Activated CD8-positive, alpha-beta memory T cell treated with anti-CD3 and anti-CD28 coated beads, Interleukin-2, amount 50 U/mL, for 24 hours (primary cell): Measurements from ENCODE around the gene SERINC2.

Experiments used
- DNase-seq: peaks from one replicate; pipeline ENCODE4 v3.0.0-alpha.2; 2020; ENCODE audit errors: extremely low read depth

The SERINC2 gene

GRCh38 chr1:31433396-31433930 is 20.4 kb downstream of the SERINC2 start:
- DNase-seq = no peak

- no peak for DNase-seq
These were observed 21.3 kb downstream of the SERINC2 start for GRCh38 chr1:31434101-31434871.

GRCh38 chr1:31434979-31435378 is 22.0 kb downstream of the SERINC2 start:
- DNase-seq = no peak

- DNase-seq = no peak
These were observed 22.7 kb downstream of the SERINC2 start for GRCh38 chr1:31435471-31436409.

DNA sequence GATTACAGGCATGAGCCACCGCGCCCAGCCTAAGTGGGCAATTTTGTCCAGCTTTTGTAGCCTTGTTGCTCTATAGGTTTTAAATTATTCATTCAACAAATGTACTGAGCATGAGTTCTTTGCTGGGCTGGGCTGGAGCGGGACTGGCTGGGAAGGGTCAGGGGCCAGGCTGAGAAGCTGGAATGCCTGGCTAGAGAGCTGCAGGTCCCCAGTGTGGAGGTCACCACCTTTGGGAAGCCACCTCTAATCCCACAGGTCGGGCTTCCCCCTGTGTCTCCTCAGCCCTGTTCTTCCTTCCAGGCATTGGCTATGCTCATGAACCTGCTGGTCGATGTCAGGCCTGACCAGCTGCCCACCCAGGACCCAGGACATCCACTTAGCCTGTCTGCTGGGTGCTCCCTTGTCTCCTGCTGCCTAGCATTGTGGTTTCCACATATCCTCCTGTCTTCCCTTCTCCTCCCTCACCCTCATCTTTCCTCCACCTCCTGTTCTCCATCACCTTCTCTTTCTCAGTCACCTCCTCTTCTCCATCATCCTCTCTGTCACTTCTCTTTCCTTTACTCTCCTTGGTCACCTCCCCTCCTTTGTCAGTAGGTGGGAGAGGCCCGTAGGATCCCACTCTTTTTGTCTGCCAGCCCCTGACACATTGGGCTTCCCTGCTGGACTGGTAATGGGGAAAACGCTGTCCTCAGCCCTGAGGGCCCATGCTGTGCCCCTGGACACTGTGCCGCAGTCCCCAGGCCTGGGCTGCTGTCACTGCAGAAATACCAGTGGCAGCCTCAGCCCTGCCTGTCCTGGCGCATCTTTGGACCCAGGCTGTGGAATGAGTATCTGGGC is 23.8 kb downstream of the SERINC2 start:
- no peak for DNase-seq

- DNase-seq = no peak
These were observed 24.5 kb downstream of the SERINC2 start for GRCh38 chr1:31437433-31438037.

DNA sequence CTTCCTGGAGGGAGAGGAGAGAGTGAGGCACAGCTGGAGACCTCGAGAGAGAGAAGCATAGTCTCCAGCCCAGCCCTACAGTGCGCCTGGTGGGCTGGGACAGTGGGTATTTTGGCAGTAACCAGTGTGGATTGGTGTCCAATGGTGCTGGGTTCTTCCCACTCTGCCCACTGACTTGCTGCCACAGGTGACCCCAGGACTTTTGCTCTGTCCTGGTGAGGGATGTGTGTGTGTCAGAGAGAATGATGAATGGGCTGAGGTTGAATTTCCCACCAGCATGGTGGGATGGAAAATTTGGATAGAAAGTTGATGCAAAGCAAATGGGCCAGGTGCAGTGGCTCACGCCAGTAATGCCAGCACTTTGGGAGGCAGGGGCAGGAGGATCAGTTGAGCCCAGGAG is 26.3 kb downstream of the SERINC2 start:
- DNase-seq = no peak

DNA sequence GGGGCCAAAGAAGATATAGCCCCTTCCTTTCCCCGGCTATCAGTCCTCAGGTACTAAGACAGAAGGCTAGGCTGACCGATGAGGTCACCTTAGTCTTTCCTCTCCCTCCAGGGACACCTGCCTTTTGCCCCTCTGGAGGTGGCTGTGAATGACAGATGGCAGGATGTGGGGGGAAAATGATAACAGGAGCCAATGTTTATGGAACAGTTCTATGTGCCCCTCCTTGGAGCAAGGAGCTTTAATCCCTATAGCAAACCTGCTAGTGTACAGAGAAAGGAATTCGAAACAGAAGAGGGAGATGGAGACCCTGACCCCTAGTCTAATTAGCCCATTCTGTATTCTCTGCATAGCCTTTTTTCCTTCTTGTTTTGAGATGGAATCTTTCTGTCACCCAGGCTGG is 28.1 kb downstream of the SERINC2 start:
- no peak for DNase-seq

DNA sequence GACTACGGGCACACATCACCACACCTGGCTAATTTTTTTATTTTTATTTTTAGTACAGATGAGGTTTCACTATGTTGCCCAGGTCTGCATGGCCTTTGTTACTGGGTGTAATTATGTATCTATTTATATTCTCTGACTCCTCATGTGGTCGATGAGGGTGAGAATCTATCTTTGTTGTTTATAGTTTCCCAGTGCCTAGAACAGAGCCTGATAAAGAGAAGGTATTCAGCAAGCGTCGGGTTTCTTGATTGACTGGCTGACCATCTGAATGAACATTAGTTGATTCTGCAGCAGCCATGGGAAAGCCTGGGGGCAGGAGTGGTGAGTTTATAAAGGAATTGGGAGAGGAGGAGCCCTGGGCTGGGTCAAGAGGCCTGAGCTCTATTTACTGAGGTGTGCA is 28.5 kb downstream of the SERINC2 start:
- no peak for DNase-seq

DNA sequence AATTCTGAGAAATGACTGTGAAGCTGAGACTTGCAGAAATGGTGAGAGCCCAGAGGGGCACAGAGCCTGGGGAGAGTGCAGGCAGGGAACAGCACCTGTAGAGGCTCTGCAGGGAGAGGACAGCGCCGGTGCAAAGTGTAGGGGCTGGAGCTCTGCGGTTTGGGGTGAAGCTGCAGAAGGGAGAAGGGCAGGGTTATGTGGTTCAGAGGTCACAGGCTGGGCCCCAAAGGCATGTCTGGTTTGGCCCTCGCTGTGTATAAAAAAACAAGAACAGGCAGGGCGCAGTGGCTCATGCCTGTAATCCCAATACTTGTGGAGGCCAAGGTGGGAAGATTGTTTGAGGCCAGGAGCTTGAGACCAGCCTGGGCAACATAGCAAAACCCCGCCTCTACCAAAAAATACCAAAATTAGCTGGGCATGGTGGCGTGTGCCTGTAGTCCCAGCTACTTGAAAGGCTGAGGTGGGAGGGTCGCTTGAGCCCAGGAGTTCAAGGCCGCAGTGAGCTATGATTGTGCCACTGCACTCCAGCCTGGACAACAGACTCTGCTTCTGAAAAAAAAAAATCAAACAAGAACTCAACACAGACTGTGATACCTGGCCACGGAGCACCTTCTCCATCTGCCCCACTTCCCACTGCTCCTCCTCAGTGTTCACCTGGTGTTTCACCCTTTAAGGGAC is 29.1 kb downstream of the SERINC2 start:
- no peak for DNase-seq

- DNase-seq = no peak
These were observed 29.6 kb downstream of the SERINC2 start for GRCh38 chr1:31442648-31442994.

DNA sequence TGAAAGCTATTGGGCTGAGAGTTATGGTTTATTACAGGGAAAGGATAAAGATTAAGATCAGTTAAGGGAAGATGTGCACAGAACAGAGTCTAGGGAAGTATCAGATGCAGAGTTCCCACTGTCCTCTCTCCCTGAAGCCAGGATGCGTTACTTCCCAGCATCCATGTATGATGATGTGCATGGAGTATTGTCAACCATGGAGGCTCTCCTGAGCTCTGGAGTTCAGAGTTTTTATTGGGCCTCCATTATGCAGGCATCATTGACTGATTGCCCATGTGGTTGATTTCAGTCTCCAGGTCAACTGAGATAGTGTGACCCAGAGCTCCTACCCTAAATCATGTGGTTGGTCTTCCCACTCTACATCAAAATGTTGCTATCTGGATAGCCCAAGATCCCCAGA is 30.7 kb downstream of the SERINC2 start:
- DNase-seq = no peak

DNA sequence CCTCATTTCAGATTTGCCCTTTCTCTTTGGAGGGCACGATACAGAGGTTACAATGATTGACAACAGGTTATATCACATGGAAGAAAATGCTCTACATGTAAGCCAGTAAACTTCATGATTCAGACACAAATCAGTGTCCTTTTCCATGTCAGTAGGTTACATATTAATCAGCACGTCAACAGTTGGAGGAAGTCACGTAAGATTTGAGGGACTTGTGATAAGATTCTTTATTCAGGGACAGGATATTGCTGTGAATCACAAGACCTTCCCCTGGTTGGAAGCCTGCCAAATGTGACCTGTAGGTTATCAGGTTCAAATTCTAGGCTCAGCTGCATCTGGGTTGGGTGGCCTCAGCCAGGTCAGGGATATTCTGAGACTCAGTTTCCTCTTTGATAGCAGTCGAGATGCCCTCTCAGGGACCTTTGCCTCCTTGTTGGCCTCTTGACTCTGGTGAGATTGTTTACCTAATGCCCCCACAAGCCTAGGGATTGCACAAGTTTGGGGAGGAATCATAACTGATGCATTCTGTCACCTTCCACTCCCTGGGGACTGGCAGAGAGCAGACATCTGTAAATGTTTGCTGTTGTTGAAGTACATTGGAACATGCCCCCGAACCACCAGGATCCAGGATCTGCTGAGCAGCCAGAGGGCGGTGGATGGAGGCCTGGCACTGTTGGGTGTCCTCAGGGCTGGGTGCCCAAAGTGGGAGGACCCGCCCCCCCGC is 31.9 kb downstream of the SERINC2 start:
- no peak for DNase-seq

- DNase-seq = no peak
These were observed 32.9 kb downstream of the SERINC2 start for GRCh38 chr1:31445951-31446350.

- no peak for DNase-seq
These were observed 34.2 kb downstream of the SERINC2 start for GRCh38 chr1:31447210-31447609.

GRCh38 chr1:31453384-31454079 is 40.5 kb downstream of the SERINC2 start:
- no peak for DNase-seq

DNA sequence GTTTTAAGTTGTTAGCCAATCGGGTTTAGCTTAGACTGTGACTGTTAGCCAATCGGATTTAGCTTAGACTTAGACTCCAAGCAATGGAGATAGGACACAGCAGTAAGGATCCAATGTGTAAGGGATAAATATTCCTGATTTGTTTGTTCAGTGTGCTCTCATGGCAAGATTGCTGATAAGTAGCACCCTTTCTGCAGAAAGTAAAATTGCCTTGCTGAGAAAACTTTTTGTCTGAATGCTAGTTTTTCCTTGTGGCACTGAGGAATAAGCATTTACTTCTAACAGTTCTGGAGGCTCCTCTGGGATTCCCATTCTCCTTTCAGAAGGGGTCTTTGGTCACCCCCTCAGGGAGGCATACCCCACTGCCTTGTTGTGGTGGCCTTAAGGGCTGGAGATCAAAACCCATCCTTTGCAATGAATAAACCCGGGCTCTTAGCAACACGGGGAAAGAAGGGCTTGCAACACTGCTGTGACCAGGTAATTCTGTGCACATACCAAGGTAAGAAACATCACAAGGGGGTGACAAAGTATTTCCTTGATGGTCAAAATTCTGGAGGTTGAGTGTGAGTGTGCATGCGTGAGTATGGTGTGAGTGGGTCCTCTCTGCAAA is 45.4 kb downstream of the SERINC2 start:
- no peak for DNase-seq

GRCh38 chr1:31460027-31460426 is 47.0 kb downstream of the SERINC2 start:
- DNase-seq = no peak

GRCh38 chr1:31467005-31467674 is 54.1 kb downstream of the SERINC2 start:
- DNase-seq = no peak
